Fibroblast of mammary gland (primary cell): ENCODE measurements around the gene SOCS4.
"Not testable (repeated sequence)": the region's sequence is repeated elsewhere in the genome, so short reads cannot be mapped to it uniquely, and the experiment has no call there.

ENCODE experiments used
- DNase-seq: peaks from one replicate; pipeline ENCODE4 v3.0.0-alpha.2; 2010; ENCODE audit warnings: low read depth
- H3K4me3 ChIP-seq: 2 replicates; pipeline ENCODE4 v1.5.1; 2011; ENCODE audit warnings: low read depth, mild to moderate bottlenecking, low read length, moderate library complexity; ENCODE audit not compliant: control insufficient read depth
- CTCF ChIP-seq: conservative IDR thresholded peaks from 2 replicates; pipeline ENCODE4 v1.5.1; 2011; ENCODE audit warnings: low read depth, low read length, inconsistent platforms; ENCODE audit not compliant: control insufficient read depth, insufficient read depth

SOCS4 gene

GRCh38 chr14:55031190-55031589 is 4.2 kb downstream of the SOCS4 start:
- DNase-seq, result no peak
- H3K4me3 ChIP-seq, result no peak overlapping the region
- TF ChIP-seq CTCF, result no peak

GRCh38 chr14:55037995-55038394 is 11.0 kb downstream of the SOCS4 start:
- not testable (repeated sequence) for DNase-seq

GRCh38 chr14:55038708-55039107 is 11.7 kb downstream of the SOCS4 start:
- TF ChIP-seq CTCF, result no peak
- H3K4me3 ChIP-seq, result no peak overlapping the region
- DNase-seq, result peak; percentile 24

More at GRCh38 chr14:55037995-55038394, 11.0 kb downstream of the SOCS4 start:
- H3K4me3 ChIP-seq, result not testable (repeated sequence)

GRCh38 chr14:55043528-55043927 is 16.5 kb downstream of the SOCS4 start:
- TF ChIP-seq CTCF, result no peak
- DNase-seq, result peak; percentile 20
- H3K4me3 ChIP-seq, result no peak overlapping the region

GRCh38 chr14:55045087-55045486 is 18.1 kb downstream of the SOCS4 start:
- TF ChIP-seq CTCF, result no peak
- no peak overlapping the region for H3K4me3 ChIP-seq
- no peak for DNase-seq

GRCh38 chr14:55047301-55048053 is 20.4 kb downstream of the SOCS4 start:
- H3K4me3 ChIP-seq, result no peak overlapping the region
- no peak for TF ChIP-seq CTCF
- DNase-seq, result no peak

- no peak for TF ChIP-seq CTCF
- no peak overlapping the region for H3K4me3 ChIP-seq
- no peak for DNase-seq
Measured at GRCh38 chr14:55048900-55049436, 21.9 kb downstream of the SOCS4 start.
